IMR-90 (cell line): ENCODE measurements around the gene PTPRU. TPM values are rescaled to one million over a fixed set of nuclear protein-coding genes. Genes with fewer than 3 reads are reported as not detected.

ENCODE experiments used
- ATAC-seq: fragments of 200-7000 bp; cut with Tn5 transposase; 2 replicates; pipeline ENCODE4 v1.9.1; 2020; ENCODE audit warnings: low read depth, mild to moderate bottlenecking, moderate library complexity
- BruUV-seq: library from RNA; stranded (reverse); fragments of 400-500 nt; replicated peaks from 2 replicates; lab custom pipeline; 2021; lab: Mats Ljungman, UMichigan
- CTCF ChIA-PET: fragments of 300-600 bp; formaldehyde crosslinking; extraction: SDS; loops from one replicate; lab custom pipeline; 2021; ENCODE audit warnings: antibody characterized with exemption; lab: Yijun Ruan, JAX
- POLR2A ChIA-PET: fragments of 300-600 bp; sonication (Branson Sonifier 250); formaldehyde crosslinking; loops from one replicate; lab custom pipeline; 2022; ENCODE audit warnings: antibody characterized with exemption; ENCODE audit not compliant: unreplicated experiment; lab: Charles Lee
- DNase-seq: peaks from one replicate; pipeline ENCODE4 v3.0.0; 2013
- H2AFZ ChIP-seq: replicated peaks from 2 replicates; pipeline ENCODE3; 2013; ENCODE audit warnings: low read length, mild to moderate bottlenecking; ENCODE audit not compliant: poor library complexity
- H2AK5ac ChIP-seq: 2 replicates; pipeline ENCODE4 v1.6.1; 2013; ENCODE audit warnings: low read depth, low read length, inconsistent platforms
- H2AK9ac ChIP-seq: replicated peaks from 2 replicates; pipeline ENCODE3; 2013; ENCODE audit warnings: mild to moderate bottlenecking, low read depth, low read length, moderate library complexity; ENCODE audit not compliant: poor library complexity
- H2BK120ac ChIP-seq: 2 replicates; pipeline ENCODE4 v1.6.1; 2013; ENCODE audit warnings: low read depth, low read length, inconsistent platforms
- H2BK15ac ChIP-seq: 3 replicates; pipeline ENCODE4 v1.6.1; 2013; ENCODE audit warnings: low read depth, low read length, inconsistent platforms
- H2BK20ac ChIP-seq: 2 replicates; pipeline ENCODE4 v1.6.1; 2013; ENCODE audit warnings: low read depth, mild to moderate bottlenecking, inconsistent platforms, low read length, moderate library complexity
- H2BK5ac ChIP-seq: 2 replicates; pipeline ENCODE4 v1.6.1; 2013; ENCODE audit warnings: mild to moderate bottlenecking, low read depth, low read length, inconsistent platforms; ENCODE audit not compliant: poor library complexity, severe bottlenecking
- H3K14ac ChIP-seq: replicated peaks from 2 replicates; pipeline ENCODE4 v1.6.1; 2013; ENCODE audit warnings: low read depth, low read length, inconsistent platforms
- H3K18ac ChIP-seq: 2 replicates; pipeline ENCODE4 v1.6.1; 2013; ENCODE audit warnings: low read depth, low read length, control low read depth
- H3K23ac ChIP-seq: 2 replicates; pipeline ENCODE4 v1.6.1; 2013; ENCODE audit warnings: low read depth, low read length, inconsistent platforms
- H3K27ac ChIP-seq: 2 replicates; pipeline ENCODE4 v1.5.1; 2013; ENCODE audit warnings: mild to moderate bottlenecking, control low read depth, low read length; ENCODE audit not compliant: insufficient read depth
- H3K27me3 ChIP-seq: 2 replicates; pipeline ENCODE4 v1.6.1; 2013; ENCODE audit warnings: low read length; ENCODE audit not compliant: control insufficient read depth, insufficient read depth
- H3K36me3 ChIP-seq: 2 replicates; pipeline ENCODE4 v1.6.1; 2013; ENCODE audit warnings: low read length, mixed read lengths; ENCODE audit not compliant: control insufficient read depth, insufficient read depth
- H3K4ac ChIP-seq: 2 replicates; pipeline ENCODE4 v1.6.1; 2013; ENCODE audit warnings: low read depth, low read length, inconsistent platforms
- H3K4me1 ChIP-seq: 2 replicates; pipeline ENCODE4 v1.6.1; 2013; ENCODE audit warnings: low read length, mixed read lengths; ENCODE audit not compliant: control insufficient read depth, insufficient read depth
- H3K4me2 ChIP-seq: 2 replicates; pipeline ENCODE4 v1.6.1; 2013; ENCODE audit warnings: low read depth, mild to moderate bottlenecking, control low read depth, low read length, moderate library complexity
- H3K4me3 ChIP-seq: 2 replicates; pipeline ENCODE4 v1.5.1; 2013; ENCODE audit warnings: low read depth, mild to moderate bottlenecking, control low read depth, low read length, moderate library complexity; ENCODE audit not compliant: insufficient read depth
- H3K56ac ChIP-seq: 2 replicates; pipeline ENCODE4 v1.6.1; 2013; ENCODE audit warnings: low read length, inconsistent platforms; ENCODE audit not compliant: insufficient read depth; ENCODE audit errors: extremely low read depth
- H3K79me1 ChIP-seq, 2 experiments: 2 replicates each; pipeline ENCODE4 v1.6.1; 2013; ENCODE audit warnings: low read length in 2 of 2, inconsistent platforms in 1 of 2, low read depth in 1 of 2
- H3K9ac ChIP-seq: 2 replicates; pipeline ENCODE4 v1.6.1; 2013; ENCODE audit warnings: low read depth, low read length, control low read depth
- H3K9me1 ChIP-seq: 2 replicates; pipeline ENCODE4 v1.6.1; 2013; ENCODE audit warnings: low read length, inconsistent platforms; ENCODE audit not compliant: insufficient read depth
- H3K9me3 ChIP-seq: 2 replicates; pipeline ENCODE4 v1.6.1; 2013; ENCODE audit warnings: low read length; ENCODE audit not compliant: control insufficient read depth, insufficient read depth
- H4K20me1 ChIP-seq: 2 replicates; pipeline ENCODE4 v1.6.1; 2013; ENCODE audit warnings: low read length, inconsistent platforms; ENCODE audit not compliant: insufficient read depth
- H4K5ac ChIP-seq: 2 replicates; pipeline ENCODE4 v1.6.1; 2013; ENCODE audit warnings: mild to moderate bottlenecking, low read depth, low read length, control low read depth
- H4K8ac ChIP-seq, 2 experiments: 2 replicates each; pipeline ENCODE4 v1.6.1; 2013; ENCODE audit warnings: low read depth in 2 of 2, low read length in 2 of 2, control low read depth in 1 of 2, inconsistent platforms in 1 of 2
- H4K91ac ChIP-seq: 2 replicates; pipeline ENCODE4 v1.6.1; 2013; ENCODE audit warnings: low read depth, low read length, inconsistent platforms; ENCODE audit not compliant: insufficient read depth
- BHLHE40 ChIP-seq: fragments of 150-350 bp; IDR thresholded peaks from 2 replicates; pipeline ENCODE4 v1.6.1; 2016; ENCODE audit warnings: mild to moderate bottlenecking, low read depth, low read length
- CEBPB ChIP-seq: IDR thresholded peaks from 2 replicates; pipeline ENCODE4 v1.6.1; 2012; ENCODE audit warnings: low read depth, low read length, improper control_type of control experiment
- CHD1 ChIP-seq: IDR thresholded peaks from 2 replicates; pipeline ENCODE4 v1.6.1; 2012; ENCODE audit warnings: low read depth, low read length, improper control_type of control experiment
- ELK1 ChIP-seq: fragments of 150-350 bp; IDR thresholded peaks from 2 replicates; pipeline ENCODE4 v1.6.1; 2016; ENCODE audit warnings: low read depth, mild to moderate bottlenecking, low read length, moderate library complexity, borderline replicate concordance
- FOS ChIP-seq: fragments of 150-350 bp; IDR thresholded peaks from 2 replicates; pipeline ENCODE4 v1.6.1; 2016; ENCODE audit warnings: low read depth, low read length
- MAFK ChIP-seq: IDR thresholded peaks from 2 replicates; pipeline ENCODE4 v1.6.1; 2012; ENCODE audit warnings: low read depth, low read length, improper control_type of control experiment
- MAZ ChIP-seq: IDR thresholded peaks from 2 replicates; pipeline ENCODE4 v1.6.1; 2012; ENCODE audit warnings: low read depth, mild to moderate bottlenecking, low read length, improper control_type of control experiment, moderate library complexity, borderline replicate concordance
- MXI1 ChIP-seq: IDR thresholded peaks from 2 replicates; pipeline ENCODE4 v1.6.1; 2012; ENCODE audit warnings: low read depth, mild to moderate bottlenecking, low read length, moderate library complexity, borderline replicate concordance
- NFE2L2 ChIP-seq: fragments of 150-350 bp; IDR thresholded peaks from 2 replicates; pipeline ENCODE4 v1.6.1; 2016; ENCODE audit warnings: low read depth, mild to moderate bottlenecking, low read length
- RAD21 ChIP-seq: IDR thresholded peaks from 2 replicates; pipeline ENCODE4 v1.6.1; 2012; ENCODE audit warnings: low read length, improper control_type of control experiment
- RCOR1 ChIP-seq: IDR thresholded peaks from 2 replicates; pipeline ENCODE4 v1.6.1; 2012; ENCODE audit warnings: mild to moderate bottlenecking, low read length, improper control_type of control experiment; ENCODE audit not compliant: insufficient replicate concordance
- RFX5 ChIP-seq: IDR thresholded peaks from 2 replicates; pipeline ENCODE4 v1.8.0; 2012; ENCODE audit warnings: low read depth, mild to moderate bottlenecking, low read length, moderate library complexity
- SMC3 ChIP-seq: fragments of 150-350 bp; IDR thresholded peaks from 2 replicates; pipeline ENCODE4 v1.6.1; 2016; ENCODE audit warnings: low read depth, mild to moderate bottlenecking, antibody characterized with exemption, low read length, moderate library complexity
- USF2 ChIP-seq: fragments of 150-350 bp; IDR thresholded peaks from 2 replicates; pipeline ENCODE4 v1.6.1; 2017; ENCODE audit warnings: mild to moderate bottlenecking, antibody characterized with exemption, low read length, low read depth
- WGBS, 2 experiments: methylation state at CpG; one replicate each; pipeline versions ENCODE4 v1.1.5 to v1.1.7; 2013; ENCODE audit warnings: missing lambda C conversion rate in 2 of 2; ENCODE audit not compliant: insufficient read length in 1 of 2; ENCODE audit errors: extremely low coverage in 2 of 2; 5-methylcytosine and 5-hydroxymethylcytosine counted together
- dilution Hi-C: fragments of 300-500 bp; cut with HindIII; formaldehyde crosslinking; loops from one replicate; pipeline ENCODE4 v1.14.3; 2018; ENCODE audit warnings: low sequenced_read_pairs; ENCODE audit not compliant: unreplicated experiment
- in situ Hi-C: fragments of 300-500 bp; cut with MboI; formaldehyde crosslinking; loops from 3 replicates; pipeline ENCODE4 v1.14.3; 2019; ENCODE audit warnings: low sequenced_read_pairs, inconsistent platforms, mixed read lengths
- intact Hi-C: fragments of 100-400 bp; cut with micrococcal nuclease; formaldehyde crosslinking; loops from 2 replicates; pipeline ENCODE4 v1.10.0; 2022
- polyA plus RNA-seq, 3 experiments: library from polyadenylated mRNA; depleted of rRNA; stranded (reverse); fragments of >200 nt; gene quantifications; 2 replicates each; pipeline ENCODE4 v1.2.3, GENCODE V29; 2012; ENCODE audit warnings: low replicate concordance in 1 of 3
- total RNA-seq: library from RNA; depleted of rRNA; stranded (reverse); fragments of >200 nt; gene quantifications from 2 replicates; pipeline ENCODE4 v1.2.3, GENCODE V29; 2012

Gene PTPRU
- total and polyA plus RNA-seq, 2 of the 4 experiments (the other 2 are of a cell fraction), result 7.0 to 10.7 TPM

GRCh38 chr1:29327223-29327935, 91.1 kb downstream of the PTPRU start:
- Histone ChIP-seq H3K4me3 (no peak overlapping the region), H3K9me1 (no peaks in the 10 kb centered on the region), H3K56ac (no peak overlapping the region), H2BK20ac (no peak overlapping the region), H3K14ac (no peak overlapping the region), H3K27ac (no peak overlapping the region), H4K8ac (no peak overlapping the region), H4K5ac (no peak overlapping the region), H2AK5ac (no peak overlapping the region), H2BK120ac (no peak overlapping the region), H2AFZ (no peak overlapping the region), H3K36me3 (no peaks in the 10 kb centered on the region; the same call in 1 of the 2 replicates), H3K4me1 (no peaks in the 10 kb centered on the region), H3K18ac (no peak overlapping the region), H3K9ac (no peak overlapping the region), H3K79me1 (no peaks in the 10 kb centered on the region), H4K91ac (no peak overlapping the region), H4K20me1 (no peaks in the 10 kb centered on the region), H3K23ac (no peak overlapping the region), H2BK5ac (no peak overlapping the region), H2AK9ac (no peak overlapping the region), H3K27me3 (no peaks in the 10 kb centered on the region; the same call in 1 of the 2 replicates), H3K4ac (no peak overlapping the region), H3K9me3 (no peaks in the 10 kb centered on the region), H2BK15ac (no peak overlapping the region), H3K4me2 (no peak overlapping the region)
- in situ Hi-C loops (no loop called here), dilution Hi-C loops (no loop called here), intact Hi-C loops (no loop called here)
- TF ChIP-seq MXI1, result no peak
- no peak for TF ChIP-seq NFE2L2
- no peak for TF ChIP-seq MAFK
- no peak for TF ChIP-seq CEBPB
- TF ChIP-seq RCOR1, result no peak
- no peak for TF ChIP-seq BHLHE40
- TF ChIP-seq USF2, result no peak
- TF ChIP-seq RFX5, result no peak
- TF ChIP-seq SMC3, result no peak
- TF ChIP-seq FOS, result no peak
- TF ChIP-seq MAZ, result no peak
- no peak for TF ChIP-seq ELK1
- TF ChIP-seq RAD21, result no peak
- no peak for TF ChIP-seq CHD1
- no TSS peak for BruUV-seq
- no peak for ATAC-seq
- CTCF ChIA-PET, result no interaction called here
- DNase-seq, result no peak
- POLR2A ChIA-PET, result no interaction called here
- WGBS, 2 experiments, result 100% methylated on average over 1 of the region's 9 CpGs; no CpG with 5 or more reads in 1 of the 2 experiments
